ENCODE measurements around the gene SPRTN.

Gene SPRTN

GRCh38 chr1:231353086-231353485 is 15.0 kb downstream of the SPRTN start:
- DNase-seq (ENCODE audit: insufficient read length, low spot score) (no peak), FAIRE-seq (no peak)
- no peak for TF ChIP-seq POLR2A (IDR thresholded peaks at IDR 0.05; ENCODE audit: low read depth, low read length)

- TF ChIP-seq POLR2A (IDR thresholded peaks at IDR 0.05; ENCODE audit: low read depth, low read length) = no peak
- DNase-seq (ENCODE audit: insufficient read length, low spot score) (no peak), FAIRE-seq (no peak)
Observed at GRCh38 chr1:231354330-231355020, 16.4 kb downstream of the SPRTN start.

- FAIRE-seq (no peak), DNase-seq (ENCODE audit: insufficient read length, low spot score) (no peak)
- no peak for TF ChIP-seq POLR2A (IDR thresholded peaks at IDR 0.05; ENCODE audit: low read depth, low read length)
Observed at GRCh38 chr1:231355171-231355570, 17.1 kb downstream of the SPRTN start.

- no peak for TF ChIP-seq POLR2A (IDR thresholded peaks at IDR 0.05; ENCODE audit: low read depth, low read length)
- DNase-seq (ENCODE audit: insufficient read length, low spot score) = no peak
- no peak for FAIRE-seq
Observed at GRCh38 chr1:231357187-231357772, 19.2 kb downstream of the SPRTN start.

GRCh38 chr1:231357831-231358354 is 19.8 kb downstream of the SPRTN start:
- TF ChIP-seq POLR2A (IDR thresholded peaks at IDR 0.05; ENCODE audit: low read depth, low read length) = no peak
- DNase-seq (ENCODE audit: insufficient read length, low spot score) = no peak
- peak; percentile 86 for FAIRE-seq

- FAIRE-seq (peak; percentile 82), DNase-seq (ENCODE audit: insufficient read length, low spot score) (peak; percentile 38)
- TF ChIP-seq POLR2A (IDR thresholded peaks at IDR 0.05; ENCODE audit: low read depth, low read length) = no peak
Observed at GRCh38 chr1:231359113-231359512, 21.0 kb downstream of the SPRTN start.

- no peak for TF ChIP-seq POLR2A (IDR thresholded peaks at IDR 0.05; ENCODE audit: low read depth, low read length)
- no peak for FAIRE-seq
- no peak for DNase-seq (ENCODE audit: insufficient read length, low spot score)
Observed at GRCh38 chr1:231362325-231362724, 24.2 kb downstream of the SPRTN start.

- FAIRE-seq = no peak
- no peak for DNase-seq (ENCODE audit: insufficient read length, low spot score)
- no peak for TF ChIP-seq POLR2A (IDR thresholded peaks at IDR 0.05; ENCODE audit: low read depth, low read length)
Observed at GRCh38 chr1:231363624-231364023, 25.5 kb downstream of the SPRTN start.

GRCh38 chr1:231364192-231364591 is 26.1 kb downstream of the SPRTN start:
- FAIRE-seq (no peak), DNase-seq (ENCODE audit: insufficient read length, low spot score) (no peak)
- no peak for TF ChIP-seq POLR2A (IDR thresholded peaks at IDR 0.05; ENCODE audit: low read depth, low read length)

GRCh38 chr1:231369282-231369681 is 31.2 kb downstream of the SPRTN start:
- FAIRE-seq (peak; percentile 27), DNase-seq (ENCODE audit: insufficient read length, low spot score) (no peak)
- no peak for TF ChIP-seq POLR2A (IDR thresholded peaks at IDR 0.05; ENCODE audit: low read depth, low read length)

- no peak for TF ChIP-seq POLR2A (IDR thresholded peaks at IDR 0.05; ENCODE audit: low read depth, low read length)
- FAIRE-seq (no peak), DNase-seq (ENCODE audit: insufficient read length, low spot score) (no peak)
Observed at GRCh38 chr1:231372501-231372900, 34.4 kb downstream of the SPRTN start.

- DNase-seq (ENCODE audit: insufficient read length, low spot score) (no peak), FAIRE-seq (no peak)
- no peak for TF ChIP-seq POLR2A (IDR thresholded peaks at IDR 0.05; ENCODE audit: low read depth, low read length)
Observed at GRCh38 chr1:231374394-231374793, 36.3 kb downstream of the SPRTN start.

GRCh38 chr1:231376101-231376500 is 38.0 kb downstream of the SPRTN start:
- FAIRE-seq (no peak), DNase-seq (ENCODE audit: insufficient read length, low spot score) (no peak)
- TF ChIP-seq POLR2A (IDR thresholded peaks at IDR 0.05; ENCODE audit: low read depth, low read length) = no peak

- DNase-seq (ENCODE audit: insufficient read length, low spot score) = no peak
- no peak for TF ChIP-seq POLR2A (IDR thresholded peaks at IDR 0.05; ENCODE audit: low read depth, low read length)
- FAIRE-seq = no peak
Observed at GRCh38 chr1:231376875-231377549, 38.9 kb downstream of the SPRTN start.

Data from H54 (cell line).